ENCODE results near the gene ZNHIT6.

The ZNHIT6 gene

DNA sequence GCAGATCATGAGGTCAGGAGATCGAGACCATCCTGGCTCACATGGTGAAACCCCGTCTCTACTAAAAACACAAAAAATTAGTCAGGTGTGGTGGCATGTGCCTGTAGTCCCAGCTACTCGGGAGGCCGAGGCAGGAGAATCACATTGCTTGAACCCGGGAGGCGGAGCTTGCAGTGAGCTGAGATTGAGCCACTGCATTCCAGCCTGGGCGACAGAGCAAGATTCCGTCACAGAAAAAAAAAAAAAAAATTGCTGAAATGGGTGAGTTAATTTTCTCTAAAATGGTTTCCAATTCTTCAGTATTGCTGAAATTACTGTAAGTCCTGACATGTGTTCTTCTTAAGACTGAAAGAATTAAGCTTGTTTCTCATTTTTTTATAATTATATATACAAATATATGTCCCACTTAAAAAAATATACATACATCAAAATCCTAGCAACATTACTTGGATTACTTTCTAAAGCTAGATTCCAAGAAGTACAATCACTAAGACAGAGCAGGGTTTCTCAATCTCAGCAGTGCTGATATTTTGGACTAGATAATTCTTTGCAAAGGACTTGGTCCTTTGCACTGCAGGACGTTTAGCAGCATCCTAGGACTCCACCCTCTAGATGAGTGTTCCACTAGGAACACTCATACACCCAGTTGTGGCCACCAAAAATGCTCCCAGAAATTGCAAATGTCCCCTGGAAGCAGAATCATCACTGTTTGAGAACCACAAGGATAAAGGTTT lies 24.8 kb downstream of the ZNHIT6 start (continued):
- TF ChIP-seq, protein P1, sequence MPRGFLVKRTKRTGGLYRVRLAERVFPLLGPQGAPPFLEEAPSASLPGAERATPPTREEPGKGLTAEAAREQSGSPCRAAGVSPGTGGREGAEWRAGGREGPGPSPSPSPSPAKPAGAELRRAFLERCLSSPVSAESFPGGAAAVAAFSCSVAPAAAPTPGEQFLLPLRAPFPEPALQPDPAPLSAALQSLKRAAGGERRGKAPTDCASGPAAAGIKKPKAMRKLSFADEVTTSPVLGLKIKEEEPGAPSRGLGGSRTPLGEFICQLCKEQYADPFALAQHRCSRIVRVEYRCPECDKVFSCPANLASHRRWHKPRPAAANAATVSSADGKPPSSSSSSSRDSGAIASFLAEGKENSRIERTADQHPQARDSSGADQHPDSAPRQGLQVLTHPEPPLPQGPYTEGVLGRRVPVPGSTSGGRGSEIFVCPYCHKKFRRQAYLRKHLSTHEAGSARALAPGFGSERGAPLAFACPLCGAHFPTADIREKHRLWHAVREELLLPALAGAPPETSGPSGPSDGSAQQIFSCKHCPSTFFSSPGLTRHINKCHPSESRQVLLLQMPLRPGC (tag by site-specific recombination; IDR thresholded peaks at IDR 0.05) = no peak
- TF ChIP-seq MYNN (tag by site-specific recombination; IDR thresholded peaks at IDR 0.05; ENCODE audit: borderline replicate concordance) = no peak
- no peak for TF ChIP-seq ZNF585B (tag by site-specific recombination; IDR thresholded peaks at IDR 0.05)
- no peak for TF ChIP-seq TCF7L2 (IDR thresholded peaks at IDR 0.05; ENCODE audit: borderline replicate concordance, low read depth, low read length)

DNA sequence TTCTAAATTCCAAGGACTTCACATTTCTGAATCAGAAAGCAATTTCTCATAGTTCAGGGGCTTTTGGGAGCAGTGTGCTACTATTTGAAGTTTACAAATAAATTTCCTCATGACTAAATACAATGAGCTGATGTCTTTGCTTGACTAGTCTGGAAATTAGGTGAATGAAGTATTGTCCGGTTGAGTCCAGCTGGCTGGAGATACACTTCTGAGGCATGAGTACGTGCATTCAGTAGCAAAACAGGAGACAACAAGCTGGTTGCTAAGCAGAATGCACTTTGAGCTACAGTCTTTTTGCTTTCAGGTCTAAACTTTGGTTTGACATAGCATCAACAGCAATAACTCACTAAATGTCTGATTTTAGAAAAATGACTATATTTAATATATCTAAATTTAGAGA lies 27.1 kb downstream of the ZNHIT6 start:
- TF ChIP-seq YY2 (tag by site-specific recombination; IDR thresholded peaks at IDR 0.05) (no peak), IKZF3 (tag by site-specific recombination; IDR thresholded peaks at IDR 0.05) (no peak), ZNF239 (tag by site-specific recombination; IDR thresholded peaks at IDR 0.05) (no peak), ZNF660 (tag by site-specific recombination; IDR thresholded peaks at IDR 0.05) (no peak), ZNF2 (tag by site-specific recombination; IDR thresholded peaks at IDR 0.05) (no peak), ZNF140 (tag by site-specific recombination; IDR thresholded peaks at IDR 0.05) (no peak)
- TF ChIP-seq, protein P2, sequence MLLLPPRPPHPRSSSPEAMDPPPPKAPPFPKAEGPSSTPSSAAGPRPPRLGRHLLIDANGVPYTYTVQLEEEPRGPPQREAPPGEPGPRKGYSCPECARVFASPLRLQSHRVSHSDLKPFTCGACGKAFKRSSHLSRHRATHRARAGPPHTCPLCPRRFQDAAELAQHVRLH (tag by site-specific recombination; IDR thresholded peaks at IDR 0.05) = no peak
- H3K4me3 ChIP-seq (ENCODE audit: low read depth, low read length) = no peak overlapping the region
- CTCF ChIA-PET = interaction anchor here (0.6 to 1.7 kb wide), 5 partner anchors 11 to 373 kb away, joined by 3 to 4 read pairs (median 4); no protein-coding TSS in a partner anchor
- peaks cover 17 to 29% of the 10 kb centered on the region in 2 experiments for H3K36me3 ChIP-seq (ENCODE audit: control insufficient read depth in 2 of 2, insufficient read depth in 1 of 2, low read length in 2 of 2)
- H3K9me3 ChIP-seq (ENCODE audit: control insufficient read depth, insufficient read depth, low read depth, low read length) = no peaks in the 10 kb centered on the region
- no peak overlapping the region for H3K27ac ChIP-seq (ENCODE audit: extremely low read depth, low read depth, low read length)
- POLR2A ChIA-PET = no interaction called here
- H3K4me1 ChIP-seq (ENCODE audit: control insufficient read depth, insufficient read depth, low read length) = no peaks in the 10 kb centered on the region

DNA sequence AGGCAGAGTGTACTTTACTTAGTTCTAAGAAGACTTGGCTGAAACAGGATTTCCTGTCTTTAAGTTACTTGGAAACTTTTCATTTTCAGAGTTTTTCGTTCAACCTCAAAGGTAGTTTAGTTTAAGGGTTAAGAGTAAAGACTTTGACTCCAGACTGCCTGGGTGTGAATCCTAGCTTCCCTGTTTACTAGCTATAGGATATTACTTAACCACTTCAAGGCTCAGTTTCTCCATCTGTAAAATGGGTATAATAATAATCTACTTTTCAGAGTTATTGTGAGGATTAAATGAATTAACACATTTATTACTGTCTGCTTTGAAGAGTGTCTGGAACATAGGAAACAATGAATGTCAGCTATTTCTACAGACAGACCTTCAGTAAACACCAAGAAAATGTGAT lies 30.0 kb downstream of the ZNHIT6 start:
- ChIA-PET POLR2A (no interaction called here), CTCF (interaction anchor here (1.0 kb wide), 1 partner anchor 14 kb away, joined by 4 read pairs; no protein-coding TSS in a partner anchor)
- H3K4me1 ChIP-seq (ENCODE audit: control insufficient read depth, insufficient read depth, low read length) = no peaks in the 10 kb centered on the region
- peaks cover 10 to 43% of the 10 kb centered on the region in 2 experiments for H3K36me3 ChIP-seq (ENCODE audit: control insufficient read depth in 2 of 2, insufficient read depth in 1 of 2, low read length in 2 of 2)
- H3K9me3 ChIP-seq (ENCODE audit: control insufficient read depth, insufficient read depth, low read depth, low read length) = no peaks in the 10 kb centered on the region
- TF ChIP-seq ZNF792 (tag by site-specific recombination; IDR thresholded peaks at IDR 0.05) = no peak
- no peak for TF ChIP-seq ZBTB7A (tag by site-specific recombination; IDR thresholded peaks at IDR 0.05; ENCODE audit: low read depth)
- no peak for TF ChIP-seq ZNF423 (tag by site-specific recombination; IDR thresholded peaks at IDR 0.05)
- TF ChIP-seq, protein P3, sequence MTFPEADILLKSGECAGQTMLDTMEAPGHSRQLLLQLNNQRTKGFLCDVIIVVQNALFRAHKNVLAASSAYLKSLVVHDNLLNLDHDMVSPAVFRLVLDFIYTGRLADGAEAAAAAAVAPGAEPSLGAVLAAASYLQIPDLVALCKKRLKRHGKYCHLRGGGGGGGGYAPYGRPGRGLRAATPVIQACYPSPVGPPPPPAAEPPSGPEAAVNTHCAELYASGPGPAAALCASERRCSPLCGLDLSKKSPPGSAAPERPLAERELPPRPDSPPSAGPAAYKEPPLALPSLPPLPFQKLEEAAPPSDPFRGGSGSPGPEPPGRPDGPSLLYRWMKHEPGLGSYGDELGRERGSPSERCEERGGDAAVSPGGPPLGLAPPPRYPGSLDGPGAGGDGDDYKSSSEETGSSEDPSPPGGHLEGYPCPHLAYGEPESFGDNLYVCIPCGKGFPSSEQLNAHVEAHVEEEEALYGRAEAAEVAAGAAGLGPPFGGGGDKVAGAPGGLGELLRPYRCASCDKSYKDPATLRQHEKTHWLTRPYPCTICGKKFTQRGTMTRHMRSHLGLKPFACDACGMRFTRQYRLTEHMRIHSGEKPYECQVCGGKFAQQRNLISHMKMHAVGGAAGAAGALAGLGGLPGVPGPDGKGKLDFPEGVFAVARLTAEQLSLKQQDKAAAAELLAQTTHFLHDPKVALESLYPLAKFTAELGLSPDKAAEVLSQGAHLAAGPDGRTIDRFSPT (tag by site-specific recombination; IDR thresholded peaks at IDR 0.05) = no peak
- no peak for TF ChIP-seq ZNF626 (tag by site-specific recombination; IDR thresholded peaks at IDR 0.05)
- TF ChIP-seq ZFP3 (tag by site-specific recombination; IDR thresholded peaks at IDR 0.05; ENCODE audit: low read depth) = no peak
- no peak overlapping the region for H3K27ac ChIP-seq (ENCODE audit: extremely low read depth, low read depth, low read length)
- no peak overlapping the region for H3K4me3 ChIP-seq (ENCODE audit: low read depth, low read length)
